H9 (cell line): Measurements from ENCODE around the gene PEX14. TPM values are rescaled to one million over a fixed set of nuclear protein-coding genes. Genes with fewer than 3 reads are reported as not detected.
A peak's percentile ranks its signal among the peaks of the same experiment; 100 is the strongest.

ENCODE experiments used
- DNase-seq: peaks from one replicate; pipeline ENCODE4 v3.0.0-alpha.2; 2017
- H2AFZ ChIP-seq: one replicate; pipeline ENCODE4 v1.6.1; 2013; ENCODE audit warnings: mild to moderate bottlenecking, low read length, control low read depth, moderate library complexity
- H2AK5ac ChIP-seq: 2 replicates; pipeline ENCODE4 v1.6.1; 2013; ENCODE audit warnings: low read length, control low read depth, mixed read lengths; ENCODE audit not compliant: insufficient read length
- H2BK120ac ChIP-seq: one replicate; pipeline ENCODE4 v1.6.1; 2013; ENCODE audit warnings: low read depth, mild to moderate bottlenecking, low read length, control low read depth, inconsistent platforms; ENCODE audit not compliant: poor library complexity, severe bottlenecking
- H2BK12ac ChIP-seq: 2 replicates; pipeline ENCODE4 v1.6.1; 2013; ENCODE audit warnings: low read length, control low read depth, mixed read lengths, low read depth; ENCODE audit not compliant: insufficient read length
- H2BK15ac ChIP-seq: 2 replicates; pipeline ENCODE4 v1.6.1; 2013; ENCODE audit warnings: low read depth, low read length, control low read depth
- H2BK20ac ChIP-seq: one replicate; pipeline ENCODE4 v1.6.1; 2013; ENCODE audit warnings: low read depth, mild to moderate bottlenecking, low read length, control low read depth, inconsistent platforms; ENCODE audit not compliant: poor library complexity, severe bottlenecking
- H2BK5ac ChIP-seq: 2 replicates; pipeline ENCODE4 v1.6.1; 2013; ENCODE audit warnings: low read length, control low read depth, mixed read lengths; ENCODE audit not compliant: insufficient read length
- H3K14ac ChIP-seq: 2 replicates; pipeline ENCODE4 v1.6.1; 2013; ENCODE audit warnings: low read length, control low read depth; ENCODE audit not compliant: insufficient read depth
- H3K18ac ChIP-seq: 2 replicates; pipeline ENCODE4 v1.6.1; 2013; ENCODE audit warnings: low read depth, mild to moderate bottlenecking, mixed read lengths, low read length, control low read depth; ENCODE audit not compliant: insufficient read length
- H3K23ac ChIP-seq: 2 replicates; pipeline ENCODE4 v1.6.1; 2013; ENCODE audit warnings: low read length, control low read depth, mixed read lengths, low read depth; ENCODE audit not compliant: insufficient read length
- H3K23me2 ChIP-seq: 2 replicates; pipeline ENCODE4 v1.6.1; 2013; ENCODE audit warnings: low read depth, mild to moderate bottlenecking, mixed read lengths, low read length, control low read depth; ENCODE audit not compliant: insufficient read length, poor library complexity, severe bottlenecking
- H3K27ac ChIP-seq: 2 replicates; pipeline ENCODE4 v1.5.1; 2013; ENCODE audit warnings: low read length, control low read depth, mixed read lengths, low read depth; ENCODE audit not compliant: insufficient read length
- H3K27me3 ChIP-seq: 2 replicates; pipeline ENCODE4 v1.6.1; 2013; ENCODE audit warnings: low read length, control low read depth, inconsistent platforms; ENCODE audit not compliant: insufficient read depth
- H3K4ac ChIP-seq: 2 replicates; pipeline ENCODE4 v1.6.1; 2013; ENCODE audit warnings: low read depth, mild to moderate bottlenecking, control low read depth, inconsistent platforms, low read length, moderate library complexity
- H3K4me1 ChIP-seq: 2 replicates; pipeline ENCODE4 v1.6.1; 2013; ENCODE audit warnings: low read length, control low read depth, inconsistent platforms; ENCODE audit not compliant: insufficient read depth
- H3K4me2 ChIP-seq: 2 replicates; pipeline ENCODE4 v1.6.1; 2013; ENCODE audit warnings: low read length, control low read depth, mixed read lengths; ENCODE audit not compliant: insufficient read length, insufficient read depth
- H3K56ac ChIP-seq: 2 replicates; pipeline ENCODE4 v1.6.1; 2013; ENCODE audit warnings: low read depth, mild to moderate bottlenecking, mixed read lengths, low read length, control low read depth; ENCODE audit not compliant: insufficient read length
- H3K79me1 ChIP-seq: 2 replicates; pipeline ENCODE4 v1.6.1; 2013; ENCODE audit warnings: low read depth, mild to moderate bottlenecking, moderate library complexity, low read length, control low read depth, inconsistent platforms; ENCODE audit not compliant: insufficient read depth, poor library complexity, severe bottlenecking
- H3K79me2 ChIP-seq: 2 replicates; pipeline ENCODE4 v1.6.1; 2013; ENCODE audit warnings: low read length, control low read depth, inconsistent platforms; ENCODE audit not compliant: insufficient read depth
- H3K9ac ChIP-seq: 2 replicates; pipeline ENCODE4 v1.6.1; 2013; ENCODE audit warnings: low read length, control low read depth, mixed read lengths; ENCODE audit not compliant: insufficient read length; ENCODE audit errors: extremely low read depth
- H3K9me3 ChIP-seq: one replicate; pipeline ENCODE4 v1.6.1; 2013; ENCODE audit warnings: low read depth, low read length, inconsistent platforms; ENCODE audit not compliant: control insufficient read depth
- H3T11ph ChIP-seq: one replicate; pipeline ENCODE4 v1.6.1; 2013; ENCODE audit warnings: mild to moderate bottlenecking, low read length, control low read depth, inconsistent platforms
- H4K20me1 ChIP-seq: one replicate; pipeline ENCODE4 v1.6.1; 2013; ENCODE audit not compliant: control insufficient read depth, insufficient read length, insufficient read depth
- H4K5ac ChIP-seq: 2 replicates; pipeline ENCODE4 v1.6.1; 2013; ENCODE audit warnings: low read depth, mild to moderate bottlenecking, mixed read lengths, low read length, control low read depth; ENCODE audit not compliant: insufficient read length
- H4K8ac ChIP-seq: replicated peaks from 2 replicates; pipeline ENCODE4 v1.6.1; 2013; ENCODE audit warnings: low read length, control low read depth, mixed read lengths, low read depth; ENCODE audit not compliant: insufficient read length
- H4K91ac ChIP-seq: 2 replicates; pipeline ENCODE4 v1.6.1; 2013; ENCODE audit warnings: low read depth, mild to moderate bottlenecking, moderate library complexity, mixed read lengths, low read length, control low read depth; ENCODE audit not compliant: insufficient read length
- H3K27ac Mint-ChIP-seq, 3 experiments: 2 replicates in 2 of 3; 3 replicates in 1 of 3; pipeline ENCODE4 v1.8.0; 2020 to 2021; ENCODE audit warnings: mixed read lengths in 3 of 3, mild to moderate bottlenecking in 1 of 3, moderate library complexity in 1 of 3
- H3K27me3 Mint-ChIP-seq: 2 replicates; pipeline ENCODE4 v1.8.0; 2021; ENCODE audit warnings: low read depth, mild to moderate bottlenecking, moderate library complexity, mixed read lengths
- H3K36me3 Mint-ChIP-seq, 3 experiments: 2 replicates in 2 of 3; 3 replicates in 1 of 3; pipeline ENCODE4 v1.8.0; 2020 to 2021; ENCODE audit warnings: low read depth in 3 of 3, mixed read lengths in 3 of 3; ENCODE audit not compliant: insufficient read depth in 1 of 3
- H3K4me1 Mint-ChIP-seq, 2 experiments: 2 replicates each; pipeline ENCODE4 v1.8.0; 2020; ENCODE audit warnings: mixed read lengths in 2 of 2
- H3K4me3 Mint-ChIP-seq, 2 experiments: 2 replicates in 1 of 2; 3 replicates in 1 of 2; pipeline ENCODE4 v1.8.0; 2020 to 2021; ENCODE audit warnings: mild to moderate bottlenecking in 2 of 2, mixed read lengths in 2 of 2, moderate library complexity in 1 of 2
- H3K9me3 Mint-ChIP-seq, 2 experiments: 2 replicates in 1 of 2; 3 replicates in 1 of 2; pipeline ENCODE4 v1.8.0; 2020; ENCODE audit warnings: mild to moderate bottlenecking in 2 of 2, mixed read lengths in 2 of 2, moderate library complexity in 1 of 2
- WGBS: extraction: QIAGEN DNeasy Blood & Tissue Kit; methylation state at CpG from one replicate; pipeline ENCODE4 v1.1.7; 2013; ENCODE audit warnings: missing lambda C conversion rate, low lambda C conversion rate, mixed read lengths; ENCODE audit not compliant: insufficient read length; ENCODE audit errors: extremely low coverage; 5-methylcytosine and 5-hydroxymethylcytosine counted together
- total RNA-seq: library from RNA; stranded (reverse); gene quantifications from 2 replicates; pipeline ENCODE4 v1.2.1, GENCODE V29; 2021
- TF ChIP-seq, protein P1 (sequence below): fragments of 200-600 bp; sonication (generic); conservative IDR thresholded peaks from 3 replicates; pipeline ENCODE4 v1.8.0; 2021; ENCODE audit warnings: antibody characterized with exemption, mild to moderate bottlenecking

Gene PEX14
- total RNA-seq, 1 experiment from 2014 or later: 23.9 TPM

GRCh38 chr1:10431070-10431730, 43.5 kb upstream of the PEX14 start:
- peak overlapping the region; percentile 68; the same call in 1 of the 2 replicates for H3K14ac ChIP-seq
- no peak overlapping the region for H2AK5ac ChIP-seq
- no peak overlapping the region for H2AFZ ChIP-seq
- no peak overlapping the region for H3K23ac ChIP-seq
- Mint-ChIP-seq H3K27ac (peak overlapping the region; percentile 24 to 78 (median 78); a peak in 6 of 7 replicates), H3K27me3 (no peaks in the 10 kb centered on the region), H3K9me3 (no peaks in the 10 kb centered on the region), H3K4me1 (peaks cover 12 to 14% of the 10 kb centered on the region in 2 experiments), H3K4me3 (peak overlapping the region; percentile 76 to 90), H3K36me3 (peaks cover 0 to 2% (median 1%) of the 10 kb centered on the region in 3 experiments; a peak in 2 of 7 replicates)
- peaks cover 4% of the 10 kb centered on the region for H3K23me2 ChIP-seq
- H3K79me2 ChIP-seq: no peaks in the 10 kb centered on the region
- H3K18ac ChIP-seq: no peak overlapping the region
- peak overlapping the region; percentile 81 for H3K4me2 ChIP-seq
- no CpG with 5 or more reads among the region's 30 CpGs for WGBS
- H4K5ac ChIP-seq: no peak overlapping the region
- no peak overlapping the region for H3K4ac ChIP-seq
- H4K91ac ChIP-seq: no peak overlapping the region
- no peak overlapping the region for H3K56ac ChIP-seq
- no peak overlapping the region for H2BK15ac ChIP-seq
- H2BK5ac ChIP-seq: no peak overlapping the region
- no peaks in the 10 kb centered on the region for H3K27me3 ChIP-seq
- H4K8ac ChIP-seq: no peak overlapping the region
- TF ChIP-seq, protein P1, sequence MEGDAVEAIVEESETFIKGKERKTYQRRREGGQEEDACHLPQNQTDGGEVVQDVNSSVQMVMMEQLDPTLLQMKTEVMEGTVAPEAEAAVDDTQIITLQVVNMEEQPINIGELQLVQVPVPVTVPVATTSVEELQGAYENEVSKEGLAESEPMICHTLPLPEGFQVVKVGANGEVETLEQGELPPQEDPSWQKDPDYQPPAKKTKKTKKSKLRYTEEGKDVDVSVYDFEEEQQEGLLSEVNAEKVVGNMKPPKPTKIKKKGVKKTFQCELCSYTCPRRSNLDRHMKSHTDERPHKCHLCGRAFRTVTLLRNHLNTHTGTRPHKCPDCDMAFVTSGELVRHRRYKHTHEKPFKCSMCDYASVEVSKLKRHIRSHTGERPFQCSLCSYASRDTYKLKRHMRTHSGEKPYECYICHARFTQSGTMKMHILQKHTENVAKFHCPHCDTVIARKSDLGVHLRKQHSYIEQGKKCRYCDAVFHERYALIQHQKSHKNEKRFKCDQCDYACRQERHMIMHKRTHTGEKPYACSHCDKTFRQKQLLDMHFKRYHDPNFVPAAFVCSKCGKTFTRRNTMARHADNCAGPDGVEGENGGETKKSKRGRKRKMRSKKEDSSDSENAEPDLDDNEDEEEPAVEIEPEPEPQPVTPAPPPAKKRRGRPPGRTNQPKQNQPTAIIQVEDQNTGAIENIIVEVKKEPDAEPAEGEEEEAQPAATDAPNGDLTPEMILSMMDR: no peak
- no peak overlapping the region for H2BK20ac ChIP-seq
- H3K79me1 ChIP-seq: no peaks in the 10 kb centered on the region
- H3T11ph ChIP-seq: no peak overlapping the region
- H3K9ac ChIP-seq: peak overlapping the region; percentile 32
- no peak overlapping the region for H2BK120ac ChIP-seq
- no peaks in the 10 kb centered on the region for H4K20me1 ChIP-seq
- H2BK12ac ChIP-seq: no peak overlapping the region
- DNase-seq: no peak
- H3K27ac ChIP-seq: no peak overlapping the region
- H3K9me3 ChIP-seq: no peaks in the 10 kb centered on the region
- H3K4me1 ChIP-seq: no peaks in the 10 kb centered on the region
